Fibroblast of villous mesenchyme (primary cell): ENCODE measurements around the gene CRYBA4. TPM values are rescaled to one million over a fixed set of nuclear protein-coding genes. Genes with fewer than 3 reads are reported as not detected.
A peak's percentile ranks its signal among the peaks of the same experiment; 100 is the strongest.

Experiments used
- DNase-seq: peaks from one replicate; pipeline ENCODE4 v3.0.0-alpha.2; 2010; ENCODE audit warnings: low read depth
- H3K4me3 ChIP-seq: 2 replicates; pipeline ENCODE4 v1.5.1; 2011; ENCODE audit warnings: low read depth, mild to moderate bottlenecking, low read length
- total RNA-seq: library from RNA; depleted of rRNA; stranded (reverse); fragments of >200 nt; gene quantifications from 2 replicates; pipeline ENCODE4 v1.2.3, GENCODE V29; 2012
- TF ChIP-seq, protein P1 (sequence below): IDR thresholded peaks from 2 replicates; pipeline ENCODE4 v1.5.1; 2012; ENCODE audit warnings: low read depth, mild to moderate bottlenecking, low read length; ENCODE audit not compliant: insufficient read depth

Gene CRYBA4
- total RNA-seq, 1 donor: not detected

- TF ChIP-seq, protein P1, sequence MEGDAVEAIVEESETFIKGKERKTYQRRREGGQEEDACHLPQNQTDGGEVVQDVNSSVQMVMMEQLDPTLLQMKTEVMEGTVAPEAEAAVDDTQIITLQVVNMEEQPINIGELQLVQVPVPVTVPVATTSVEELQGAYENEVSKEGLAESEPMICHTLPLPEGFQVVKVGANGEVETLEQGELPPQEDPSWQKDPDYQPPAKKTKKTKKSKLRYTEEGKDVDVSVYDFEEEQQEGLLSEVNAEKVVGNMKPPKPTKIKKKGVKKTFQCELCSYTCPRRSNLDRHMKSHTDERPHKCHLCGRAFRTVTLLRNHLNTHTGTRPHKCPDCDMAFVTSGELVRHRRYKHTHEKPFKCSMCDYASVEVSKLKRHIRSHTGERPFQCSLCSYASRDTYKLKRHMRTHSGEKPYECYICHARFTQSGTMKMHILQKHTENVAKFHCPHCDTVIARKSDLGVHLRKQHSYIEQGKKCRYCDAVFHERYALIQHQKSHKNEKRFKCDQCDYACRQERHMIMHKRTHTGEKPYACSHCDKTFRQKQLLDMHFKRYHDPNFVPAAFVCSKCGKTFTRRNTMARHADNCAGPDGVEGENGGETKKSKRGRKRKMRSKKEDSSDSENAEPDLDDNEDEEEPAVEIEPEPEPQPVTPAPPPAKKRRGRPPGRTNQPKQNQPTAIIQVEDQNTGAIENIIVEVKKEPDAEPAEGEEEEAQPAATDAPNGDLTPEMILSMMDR: no peak
- no peak for DNase-seq
- H3K4me3 ChIP-seq: no peak overlapping the region
These were observed 26.3 kb downstream of the CRYBA4 start for GRCh38 chr22:26648011-26648497.

GRCh38 chr22:26648528-26649388, 27.0 kb downstream of the CRYBA4 start:
- DNase-seq: peak; percentile 42
- H3K4me3 ChIP-seq: no peak overlapping the region
- TF ChIP-seq, protein P1: no peak

DNA sequence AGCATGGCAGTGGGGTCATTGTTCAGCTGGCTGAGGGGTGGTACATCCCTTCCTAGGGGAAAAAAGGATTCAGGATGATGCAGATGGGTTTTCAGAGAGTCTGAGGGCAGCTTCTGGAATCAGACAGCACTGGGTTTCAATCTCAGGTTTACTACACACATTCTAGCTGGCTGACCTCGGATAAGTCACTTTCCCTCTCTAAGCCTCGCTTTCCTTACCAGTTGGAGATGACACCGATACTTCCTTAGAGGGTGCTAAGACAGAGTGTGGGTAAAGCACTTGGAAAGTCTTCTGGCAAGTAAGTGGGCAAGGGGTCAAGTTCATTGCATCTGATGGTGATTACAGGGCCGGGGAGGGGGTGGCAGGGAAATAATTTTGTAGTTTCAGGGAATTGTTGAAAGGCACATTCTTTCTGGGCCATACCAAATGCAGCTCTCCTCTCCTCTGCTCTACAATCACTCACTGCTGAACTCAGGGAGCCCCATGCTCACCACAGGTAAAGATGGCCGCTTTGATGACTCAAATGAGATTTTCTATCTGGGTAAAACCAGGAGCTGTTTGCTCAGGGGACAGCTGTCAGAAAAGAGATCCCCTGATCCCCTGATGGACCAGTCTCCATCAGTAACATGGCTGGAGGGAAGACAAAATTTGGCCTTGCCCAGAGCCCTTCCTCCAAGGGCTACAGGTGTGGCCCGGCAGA, 29.1 kb downstream of the CRYBA4 start:
- no peak for DNase-seq
- TF ChIP-seq, protein P1: no peak
- H3K4me3 ChIP-seq: no peak overlapping the region

- TF ChIP-seq, protein P1: no peak
- no peak overlapping the region for H3K4me3 ChIP-seq
- no peak for DNase-seq
These were observed 30.1 kb downstream of the CRYBA4 start for GRCh38 chr22:26651815-26652214.

DNA sequence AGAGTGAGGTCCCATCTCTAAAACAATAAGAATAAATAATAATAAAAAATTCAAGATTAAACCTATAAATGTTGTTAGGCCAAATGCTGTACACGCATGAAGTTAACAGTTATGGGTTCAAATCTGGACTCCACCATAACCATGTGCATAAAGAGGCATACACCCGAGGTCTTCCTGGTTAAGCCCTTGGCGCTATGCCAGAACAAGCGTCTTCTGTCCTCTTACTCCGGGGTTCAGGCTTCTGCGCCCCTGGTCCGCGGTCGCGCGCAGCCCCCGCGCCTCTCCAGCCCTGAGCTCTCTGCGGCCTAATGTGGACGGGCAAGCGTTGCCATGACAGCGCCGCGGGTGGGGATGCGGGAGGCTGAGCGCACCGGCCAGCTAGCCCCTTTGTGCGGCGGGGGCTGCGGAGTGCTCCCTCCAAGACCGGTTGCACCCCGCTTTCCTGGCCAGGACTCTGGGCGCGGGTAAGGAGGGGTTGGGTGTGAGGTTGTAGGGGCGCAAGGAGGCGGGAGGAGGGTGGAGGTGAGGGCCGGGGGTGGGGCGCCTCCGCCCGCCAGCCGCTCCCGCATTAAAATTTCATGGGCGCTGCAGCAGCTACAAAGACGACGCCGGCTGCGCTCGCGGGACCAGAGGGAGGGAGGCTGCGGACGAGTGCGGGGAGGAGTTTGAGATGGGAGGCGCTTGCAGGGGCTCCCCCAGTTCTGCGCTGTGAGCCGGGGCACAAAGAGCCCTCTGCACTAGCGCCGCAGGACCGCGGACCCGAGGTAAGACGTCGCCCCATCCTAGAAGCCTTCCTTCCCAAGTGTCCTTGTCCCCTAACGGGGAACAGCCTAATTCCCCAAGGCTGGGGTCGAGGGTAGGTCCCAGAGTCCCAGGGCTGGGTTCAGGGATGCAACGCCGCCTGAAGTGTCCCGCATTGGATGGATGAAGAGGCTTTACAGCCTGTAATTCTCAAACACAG, 35.4 kb downstream of the CRYBA4 start, which contains the start of gene MIAT:
MIAT (plus strand) TSS at position 698 of the 961 bp plus-strand sequence.
- peak within 1 kb of the TSS; percentile 57 for H3K4me3 ChIP-seq
- TF ChIP-seq, protein P1: no peak
- peak; percentile 30 for DNase-seq

GRCh38 chr22:26658161-26658560, 36.4 kb downstream of the CRYBA4 start:
- DNase-seq: no peak
- TF ChIP-seq, protein P1: no peak
- H3K4me3 ChIP-seq: peak overlapping the region; percentile 42
